HepG2 (cell line): ENCODE data around the gene EXOC3L4. TPM values are rescaled to one million over a fixed set of nuclear protein-coding genes. Genes with fewer than 3 reads are reported as not detected.

Source experiments
- AGO2 ChIP-seq: fragments of 200-400 bp; formaldehyde crosslinking; optimal IDR thresholded peaks from 2 replicates; pipeline ENCODE3; 2017; ENCODE audit warnings: mild to moderate bottlenecking, low read depth, low read length, moderate library complexity
- BATF2 ChIP-seq: sonication (generic); formaldehyde crosslinking; IDR thresholded peaks from 2 replicates; pipeline ENCODE4 v1.8.0; 2022; ENCODE audit warnings: mild to moderate bottlenecking, missing genetic modification reagents, moderate library complexity
- GATA4 ChIP-seq: sonication (generic); IDR thresholded peaks from 2 replicates; pipeline ENCODE4 v1.6.1; 2016; ENCODE audit warnings: antibody characterized with exemption, low read depth, borderline replicate concordance
- HDAC1 ChIP-seq: sonication (generic); formaldehyde crosslinking; IDR thresholded peaks from 2 replicates; pipeline ENCODE4 v1.5.1; 2020; ENCODE audit warnings: mild to moderate bottlenecking, missing genetic modification reagents
- HHEX ChIP-seq: IDR thresholded peaks from 2 replicates; pipeline ENCODE4 v1.6.1; 2016; ENCODE audit warnings: control low read depth
- HMGXB4 ChIP-seq, 2 experiments: sonication (generic) in 1 of 2; formaldehyde crosslinking in 1 of 2; IDR thresholded peaks; 2 replicates each; pipeline versions ENCODE4 v1.4.0 to v1.6.1; 2018 to 2020; ENCODE audit warnings: missing genetic modification reagents in 2 of 2, borderline replicate concordance in 1 of 2, low read depth in 1 of 2, mild to moderate bottlenecking in 1 of 2, missing biosample characterization in 1 of 2
- IRF2 ChIP-seq: IDR thresholded peaks from 2 replicates; pipeline ENCODE4 v1.6.1; 2018; ENCODE audit warnings: missing genetic modification reagents, missing compliant biosample characterization
- IRF9 ChIP-seq: sonication (generic); formaldehyde crosslinking; IDR thresholded peaks from 2 replicates; pipeline ENCODE4 v1.8.0; 2022; ENCODE audit warnings: missing genetic modification reagents, mild to moderate bottlenecking, borderline replicate concordance
- JUNB ChIP-seq: sonication (generic); formaldehyde crosslinking; IDR thresholded peaks from 2 replicates; pipeline ENCODE4 v1.8.0; 2022; ENCODE audit warnings: missing genetic modification reagents, mild to moderate bottlenecking, borderline replicate concordance
- MTERF4 ChIP-seq: sonication (generic); formaldehyde crosslinking; IDR thresholded peaks from 2 replicates; pipeline ENCODE4 v1.8.0; 2023; ENCODE audit warnings: mild to moderate bottlenecking, missing genetic modification reagents
- NBN ChIP-seq: fragments of 450-650 bp; conservative IDR thresholded peaks from 2 replicates; pipeline ENCODE4 v1.6.1; 2017
- PHF20 ChIP-seq: sonication (generic); formaldehyde crosslinking; IDR thresholded peaks from 2 replicates; pipeline ENCODE4 v1.5.0; 2020; ENCODE audit warnings: mild to moderate bottlenecking, missing genetic modification reagents
- RAD21 ChIP-seq: fragments of 450-650 bp; formaldehyde crosslinking; IDR thresholded peaks from 2 replicates; pipeline ENCODE4 v1.5.0; 2020; ENCODE audit warnings: mild to moderate bottlenecking
- SALL1 ChIP-seq: sonication (generic); formaldehyde crosslinking; IDR thresholded peaks from 2 replicates; pipeline ENCODE4 v1.8.0; 2022; ENCODE audit warnings: mild to moderate bottlenecking, missing genetic modification reagents
- SKI ChIP-seq: fragments of 450-650 bp; IDR thresholded peaks from one replicate; pipeline ENCODE4 v1.6.1; 2018; ENCODE audit warnings: mild to moderate bottlenecking; ENCODE audit not compliant: partially characterized antibody
- SMYD3 ChIP-seq: sonication (generic); formaldehyde crosslinking; IDR thresholded peaks from 2 replicates; pipeline ENCODE4 v1.8.1; 2023; ENCODE audit warnings: mild to moderate bottlenecking, missing genetic modification reagents
- TFDP1 ChIP-seq: IDR thresholded peaks from 2 replicates; pipeline ENCODE4 v1.6.1; 2016; ENCODE audit warnings: missing compliant biosample characterization, missing genetic modification reagents, borderline replicate concordance
- ZBTB14 ChIP-seq: sonication (generic); formaldehyde crosslinking; IDR thresholded peaks from 2 replicates; pipeline ENCODE4 v1.4.0; 2020; ENCODE audit warnings: missing genetic modification reagents
- ZBTB7A ChIP-seq: sonication (generic); formaldehyde crosslinking; IDR thresholded peaks from 2 replicates; pipeline ENCODE4 v1.8.0; 2022; ENCODE audit warnings: mild to moderate bottlenecking, missing genetic modification reagents
- ZKSCAN1 ChIP-seq: fragments of 150-350 bp; IDR thresholded peaks from 2 replicates; pipeline ENCODE4 v1.6.1; 2014; ENCODE audit warnings: low read length
- ZNF326 ChIP-seq: sonication (generic); formaldehyde crosslinking; IDR thresholded peaks from 2 replicates; pipeline ENCODE4 v1.4.0; 2020; ENCODE audit warnings: missing genetic modification reagents, borderline replicate concordance
- ZNF367 ChIP-seq: sonication (generic); formaldehyde crosslinking; IDR thresholded peaks from 2 replicates; pipeline ENCODE4 v1.4.0; 2020; ENCODE audit warnings: missing genetic modification reagents, borderline replicate concordance
- ZNF674 ChIP-seq: sonication (generic); formaldehyde crosslinking; IDR thresholded peaks from 2 replicates; pipeline ENCODE4 v1.5.0; 2020; ENCODE audit warnings: low read depth, mild to moderate bottlenecking, missing genetic modification reagents
- polyA plus RNA-seq, 8 experiments: library from polyadenylated mRNA; depleted of rRNA in 3 of 8; stranded (reverse) in 7 of 8; unstranded in 1 of 8; fragments of >200 nt; fragmentation: Illumina TruSeq in 4 of 8; extraction: Trizol in 4 of 8; gene quantifications; 2 replicates each; pipeline versions ENCODE4 v1.2.1 to v1.2.3, GENCODE V29; 2011 to 2016; ENCODE audit warnings: low read depth in 4 of 8, missing spikeins in 1 of 8, mixed read lengths in 1 of 8; ENCODE audit not compliant: insufficient read depth in 1 of 8
- total RNA-seq, 5 experiments: library from RNA; depleted of rRNA; stranded (reverse); fragments of >200 nt; fragmentation: Illumina TruSeq; extraction: Trizol; gene quantifications; 2 replicates each; pipeline ENCODE4 v1.2.3, GENCODE V29; 2016; ENCODE audit warnings: low read depth in 1 of 5

EXOC3L4 gene
- total and polyA plus RNA-seq, 2 of the 13 experiments (the other 11 are each of a cell fraction or from before 2014, with no cell fraction given) = 11.8 to 27.0 TPM

GRCh38 chr14:103104654-103105452, 10.3 kb downstream of the EXOC3L4 start (continued):
- no peak for TF ChIP-seq SKI
- 0 out of 2 replicates have a peak, but pooled peaks have one; percentile 43 for TF ChIP-seq GATA4
- TF ChIP-seq SALL1 = peak; percentile 49; the same call in 1 of the 2 replicates
- TF ChIP-seq ZBTB14 (CRISPR knock-in tag) = peak; percentile 38; the same call in 1 of the 2 replicates
- 0 out of 2 replicates have a peak, but pooled peaks have one; percentile 24 for TF ChIP-seq MTERF4 (CRISPR knock-in tag)
- TF ChIP-seq SMYD3 (CRISPR knock-in tag) = no peak
- no peak for TF ChIP-seq PHF20
- TF ChIP-seq ZKSCAN1 = no peak
- TF ChIP-seq HDAC1 = no peak
- peak; percentile 62; the same call in 1 of the 2 replicates for TF ChIP-seq BATF2 (CRISPR knock-in tag)
- TF ChIP-seq HHEX (CRISPR knock-in tag) = no peak
- peak; percentile 55; the same call in 1 of the 2 replicates for TF ChIP-seq ZBTB7A (CRISPR knock-in tag)
- TF ChIP-seq HMGXB4 (CRISPR knock-in tag; IDR thresholded peaks at IDR 0.05; ENCODE audit: borderline replicate concordance in 1 of 2, low read depth in 1 of 2) = peak; percentile 51; a peak in 3 of 4 replicates
- peak; percentile 29; the same call in 1 of the 2 replicates for TF ChIP-seq TFDP1
- no peak for TF ChIP-seq IRF2
- peak; percentile 12; the same call in 1 of the 2 replicates for TF ChIP-seq IRF9 (CRISPR knock-in tag)
- peak; percentile 63 for TF ChIP-seq JUNB
- no peak for TF ChIP-seq ZNF674 (CRISPR knock-in tag)
- no peak for TF ChIP-seq ZNF326 (CRISPR knock-in tag)
- peak; percentile 97 for TF ChIP-seq AGO2
- TF ChIP-seq RAD21 (CRISPR knock-in tag) = peak; percentile 92
- 0 out of 2 replicates have a peak, but pooled peaks have one; percentile 41 for TF ChIP-seq NBN
- TF ChIP-seq ZNF367 = no peak
